ENCODE measurements around the gene PDPN.

PDPN gene

DNA sequence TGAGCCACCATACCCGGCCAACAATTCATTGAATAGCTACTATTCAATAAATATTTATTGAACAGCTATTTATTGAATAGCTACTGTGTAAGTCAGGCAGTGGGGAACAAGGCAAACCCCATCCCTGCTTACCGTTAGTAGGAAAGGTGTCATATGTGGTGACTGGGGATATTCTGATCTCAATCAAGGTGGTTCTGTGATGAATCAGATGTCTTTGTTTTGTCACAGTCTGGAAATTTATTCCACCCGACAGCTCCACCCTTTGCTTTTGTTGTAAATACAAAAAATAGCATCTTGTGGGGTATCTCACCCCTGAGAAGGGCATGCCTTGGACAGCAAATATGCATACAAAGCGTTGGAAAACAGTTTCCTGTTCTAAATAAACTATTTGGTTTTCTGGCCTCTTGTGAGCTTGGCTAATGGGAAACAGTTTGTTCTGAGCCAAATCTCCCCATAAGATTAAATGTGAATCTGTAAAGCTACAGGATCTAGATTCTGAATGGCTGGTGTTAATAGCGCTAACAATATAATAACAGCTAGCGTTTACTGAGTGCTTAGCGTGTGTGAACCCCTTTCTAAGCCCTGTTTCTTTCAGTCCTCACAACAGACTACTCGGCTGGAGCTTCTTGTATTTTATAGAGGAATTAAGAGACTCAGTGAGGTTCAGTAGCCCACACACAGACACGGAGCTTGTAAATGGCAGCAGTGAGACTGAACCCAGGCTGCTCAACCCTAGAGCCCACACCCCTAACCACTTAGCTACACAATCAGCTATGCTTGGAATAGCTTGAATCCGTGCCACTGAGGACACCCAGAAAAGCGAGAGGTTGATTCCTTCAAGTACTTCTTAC, 5.5 kb downstream of the PDPN start:
- no peak for DNase-seq (ENCODE audit: low spot score)
- TF ChIP-seq, protein P1, sequence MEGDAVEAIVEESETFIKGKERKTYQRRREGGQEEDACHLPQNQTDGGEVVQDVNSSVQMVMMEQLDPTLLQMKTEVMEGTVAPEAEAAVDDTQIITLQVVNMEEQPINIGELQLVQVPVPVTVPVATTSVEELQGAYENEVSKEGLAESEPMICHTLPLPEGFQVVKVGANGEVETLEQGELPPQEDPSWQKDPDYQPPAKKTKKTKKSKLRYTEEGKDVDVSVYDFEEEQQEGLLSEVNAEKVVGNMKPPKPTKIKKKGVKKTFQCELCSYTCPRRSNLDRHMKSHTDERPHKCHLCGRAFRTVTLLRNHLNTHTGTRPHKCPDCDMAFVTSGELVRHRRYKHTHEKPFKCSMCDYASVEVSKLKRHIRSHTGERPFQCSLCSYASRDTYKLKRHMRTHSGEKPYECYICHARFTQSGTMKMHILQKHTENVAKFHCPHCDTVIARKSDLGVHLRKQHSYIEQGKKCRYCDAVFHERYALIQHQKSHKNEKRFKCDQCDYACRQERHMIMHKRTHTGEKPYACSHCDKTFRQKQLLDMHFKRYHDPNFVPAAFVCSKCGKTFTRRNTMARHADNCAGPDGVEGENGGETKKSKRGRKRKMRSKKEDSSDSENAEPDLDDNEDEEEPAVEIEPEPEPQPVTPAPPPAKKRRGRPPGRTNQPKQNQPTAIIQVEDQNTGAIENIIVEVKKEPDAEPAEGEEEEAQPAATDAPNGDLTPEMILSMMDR (IDR thresholded peaks at IDR 0.05; ENCODE audit: borderline replicate concordance, control extremely low read depth, extremely low read depth, insufficient read depth, missing control alignments), result no peak
- in situ Hi-C loops (cut with MboI; ENCODE audit: low sequenced_read_pairs, unreplicated experiment), result no loop called here

DNA sequence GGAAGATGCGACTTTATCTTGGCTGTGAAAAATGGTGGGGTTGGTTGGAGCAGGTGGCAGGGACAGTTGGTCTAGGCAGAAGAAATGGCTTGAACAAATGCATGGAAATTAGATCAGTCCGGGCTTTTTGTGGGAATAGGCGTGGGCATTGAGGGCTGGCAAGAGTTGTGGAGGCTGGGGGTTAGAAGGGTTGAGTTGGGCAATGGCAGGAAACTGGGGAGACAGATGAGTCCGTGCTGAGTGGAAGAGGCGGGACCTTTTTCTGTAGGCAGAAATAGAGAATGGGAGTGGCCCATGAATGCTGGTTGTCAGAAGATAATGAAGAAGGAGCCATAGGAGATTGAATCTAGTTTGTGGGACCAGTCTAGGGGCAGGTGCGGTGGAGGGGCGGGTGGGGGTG, 6.9 kb downstream of the PDPN start:
- TF ChIP-seq, protein P1 (IDR thresholded peaks at IDR 0.05; ENCODE audit: borderline replicate concordance, control extremely low read depth, extremely low read depth, insufficient read depth, missing control alignments), result no peak
- in situ Hi-C loops (cut with MboI; ENCODE audit: low sequenced_read_pairs, unreplicated experiment), result no loop called here
- DNase-seq (ENCODE audit: low spot score), result no peak

DNA sequence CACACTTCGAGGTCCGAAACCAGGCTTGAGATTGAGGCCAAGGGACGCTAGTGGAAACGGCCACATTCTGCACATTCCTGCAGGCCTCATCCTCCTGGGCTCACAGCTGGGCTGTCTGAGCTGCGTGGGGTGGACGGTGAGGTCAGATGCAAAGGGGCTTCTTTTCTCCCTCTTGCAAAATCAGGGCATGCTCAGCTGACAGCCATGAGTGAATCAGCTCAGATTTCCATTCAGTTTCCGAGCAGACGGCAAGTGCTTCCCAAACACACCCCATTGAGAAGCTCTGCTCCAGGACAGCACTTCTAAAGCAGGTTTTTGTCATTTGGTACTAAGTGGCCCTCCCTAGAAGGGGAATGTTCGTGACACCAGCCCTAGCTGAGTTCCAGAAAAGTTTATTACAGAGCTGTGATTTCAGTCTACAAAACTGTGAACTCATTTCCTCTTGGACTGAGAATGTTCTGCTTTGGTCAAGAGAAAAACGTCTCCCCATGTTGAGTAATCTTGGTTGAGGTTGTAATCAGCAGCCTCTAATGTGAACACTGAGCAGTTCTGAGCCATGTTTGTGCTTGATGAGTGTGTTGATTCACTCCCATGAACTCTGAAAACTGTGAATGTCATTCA, 10.0 kb downstream of the PDPN start:
- TF ChIP-seq, protein P1 (IDR thresholded peaks at IDR 0.05; ENCODE audit: borderline replicate concordance, control extremely low read depth, extremely low read depth, insufficient read depth, missing control alignments), result no peak
- in situ Hi-C loops (cut with MboI; ENCODE audit: low sequenced_read_pairs, unreplicated experiment), result no loop called here
- DNase-seq (ENCODE audit: low spot score), result no peak

DNA sequence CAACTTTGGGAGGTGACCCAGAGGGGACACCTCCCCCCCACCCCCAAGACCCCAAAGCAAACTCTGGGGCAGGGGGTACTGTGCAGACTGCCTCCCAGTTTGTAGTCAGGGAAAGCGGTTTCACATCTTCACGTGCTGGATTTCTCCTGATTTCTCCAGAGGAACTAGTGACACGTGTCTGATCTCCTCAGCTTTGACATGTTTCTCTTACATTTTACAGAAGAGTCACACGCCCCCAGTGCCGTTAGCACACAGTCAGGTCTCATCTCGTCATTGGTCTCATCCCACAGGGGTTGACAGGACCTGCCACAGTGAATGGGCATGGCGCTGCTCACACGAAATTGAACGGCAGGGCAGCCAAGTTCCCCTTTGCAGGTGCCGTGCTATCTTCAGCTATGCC, 11.8 kb downstream of the PDPN start:
- DNase-seq (ENCODE audit: low spot score), result no peak
- in situ Hi-C loops (cut with MboI; ENCODE audit: low sequenced_read_pairs, unreplicated experiment), result no loop called here
- TF ChIP-seq, protein P1 (IDR thresholded peaks at IDR 0.05; ENCODE audit: borderline replicate concordance, control extremely low read depth, extremely low read depth, insufficient read depth, missing control alignments), result no peak

DNA sequence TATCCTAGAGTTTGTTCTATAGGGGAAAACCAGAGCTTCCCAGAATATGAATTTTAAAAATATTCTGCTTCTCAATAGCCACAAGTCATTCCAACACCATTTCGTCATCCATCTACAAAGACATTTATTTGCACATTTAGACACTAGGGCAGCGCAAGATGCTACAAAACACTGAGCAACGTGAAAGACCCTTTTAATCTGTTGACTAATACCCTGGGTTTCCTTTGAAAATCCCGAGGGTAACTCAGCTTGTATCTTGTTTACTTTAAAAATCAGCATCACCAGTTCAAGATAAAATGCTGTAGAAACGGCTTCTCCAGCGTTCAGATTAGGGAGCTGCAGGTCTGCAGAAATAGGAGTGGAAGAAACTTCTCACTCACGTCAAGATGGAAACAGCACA, 13.5 kb downstream of the PDPN start:
- TF ChIP-seq, protein P1 (IDR thresholded peaks at IDR 0.05; ENCODE audit: borderline replicate concordance, control extremely low read depth, extremely low read depth, insufficient read depth, missing control alignments), result no peak
- no peak for DNase-seq (ENCODE audit: low spot score)
- in situ Hi-C loops (cut with MboI; ENCODE audit: low sequenced_read_pairs, unreplicated experiment), result no loop called here

DNA sequence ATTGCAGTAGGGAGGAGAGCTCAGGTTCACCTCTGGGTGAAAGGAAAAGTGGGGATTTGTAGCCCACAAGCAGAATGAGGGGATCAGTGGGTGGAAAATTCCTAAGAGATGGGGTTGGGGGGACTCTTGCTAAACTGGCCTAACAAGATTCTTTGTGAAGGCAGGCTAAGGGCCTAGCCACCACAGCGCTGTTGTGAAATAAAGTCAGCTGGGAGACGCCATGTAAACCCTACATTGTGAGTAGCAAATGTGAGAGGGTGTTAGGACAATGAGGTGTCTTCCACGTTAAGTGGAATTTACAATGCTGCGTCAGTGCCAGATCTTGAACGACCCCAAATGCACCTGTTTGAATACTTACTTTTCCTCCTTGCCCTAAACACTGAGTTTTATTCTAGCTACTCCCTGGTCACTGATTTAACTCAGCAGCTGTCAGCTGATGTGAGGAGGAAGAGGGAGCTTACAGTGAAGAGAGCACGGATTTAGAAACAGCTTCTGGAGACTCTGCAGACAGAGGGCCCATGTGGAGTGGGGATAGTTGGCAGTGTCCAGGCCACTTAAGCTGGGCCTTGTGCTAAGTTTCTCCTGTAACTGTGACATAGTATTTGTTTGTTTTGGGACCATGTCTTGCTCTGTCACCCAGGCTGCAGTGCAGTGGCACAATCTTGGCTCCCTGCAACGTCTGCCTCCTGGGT, 17.3 kb downstream of the PDPN start:
- no peak for DNase-seq (ENCODE audit: low spot score)
- in situ Hi-C loops (cut with MboI; ENCODE audit: low sequenced_read_pairs, unreplicated experiment), result no loop called here
- TF ChIP-seq, protein P1 (IDR thresholded peaks at IDR 0.05; ENCODE audit: borderline replicate concordance, control extremely low read depth, extremely low read depth, insufficient read depth, missing control alignments), result no peak
